Measurements from ENCODE around the gene CASP7. TPM values are rescaled to one million over a fixed set of nuclear protein-coding genes. Genes with fewer than 3 reads are reported as not detected.

The CASP7 gene
- total and polyA plus RNA-seq, 10 of the 15 experiments (the other 5 are each of a cell fraction or from before 2014, with no cell fraction given) = 23.7 to 34.4 (median 28.7) TPM

GRCh38 chr10:113651021-113651420 lies 28.7 kb upstream of the CASP7 start:
- ATAC-seq (no peak), FAIRE-seq (no peak), DNase-seq (ENCODE audit: low read depth, low spot score) (no peak)
- Histone ChIP-seq H3K4me1 (ENCODE audit: control insufficient read depth, insufficient read depth, low read length) (no peaks in the 10 kb centered on the region), H3K27ac (ENCODE audit: control insufficient read depth, insufficient read depth) (no peak overlapping the region), H3K79me2 (ENCODE audit: control insufficient read depth, insufficient read depth, low read length) (no peaks in the 10 kb centered on the region), H3K27me3 (replicated peaks in 1 of 2; ENCODE audit: control insufficient read depth in 2 of 2, insufficient read depth in 2 of 2, low read length in 1 of 2) (no peaks in the 10 kb centered on the region; a peak in 1 of 4 replicates), H3K4me3 (no peak overlapping the region), H4K20me1 (ENCODE audit: control insufficient read depth, insufficient read depth) (no peaks in the 10 kb centered on the region), H3K36me3 (ENCODE audit: control insufficient read depth in 2 of 2, insufficient read depth in 2 of 2, low read length in 1 of 2) (no peaks in the 10 kb centered on the region), H2AFZ (ENCODE audit: control insufficient read depth, low read depth, low read length) (no peak overlapping the region), H3K9me3 (replicated peaks; ENCODE audit: control insufficient read depth, insufficient read depth, low read length) (no peaks in the 10 kb centered on the region), H3K9ac (ENCODE audit: control insufficient read depth, insufficient read depth, low read length) (no peak overlapping the region), H3K4me2 (ENCODE audit: control insufficient read depth, insufficient read depth) (no peak overlapping the region)
- ChIA-PET SMC1A (ENCODE audit: uncharacterized antibody, unreplicated experiment) (no interaction called here), CTCF (no interaction called here), RAD21 (ENCODE audit: unreplicated experiment) (no interaction called here), POLR2A (no interaction called here)
- in situ Hi-C loops (cut with MboI) (no loop called here), intact Hi-C loops (cut with micrococcal nuclease; ENCODE audit: unreplicated experiment) (no loop called here)
- TF ChIP-seq NBN (IDR thresholded peaks at IDR 0.05) (no peak), E2F8 (IDR thresholded peaks at IDR 0.05; ENCODE audit: low read depth, partially characterized antibody) (no peak), RBBP5 (conservative IDR thresholded peaks at IDR 0.05) (no peak), BACH1 (IDR thresholded peaks at IDR 0.05; ENCODE audit: borderline replicate concordance) (no peak)
- no TSS peak for BruUV-seq (replicated peaks)
- 40% methylated on average over 2 of the region's 2 CpGs for WGBS (ENCODE audit: insufficient coverage, insufficient replicate concordance, low lambda C conversion rate, missing lambda C conversion rate)

GRCh38 chr10:113651898-113652297 lies 27.8 kb upstream of the CASP7 start:
- ATAC-seq (no peak), DNase-seq (ENCODE audit: low read depth, low spot score) (no peak), FAIRE-seq (no peak)
- POLR2A ChIA-PET = no interaction called here
- Histone ChIP-seq H3K9ac (ENCODE audit: control insufficient read depth, insufficient read depth, low read length) (no peak overlapping the region), H3K27me3 (replicated peaks in 1 of 2; ENCODE audit: control insufficient read depth in 2 of 2, insufficient read depth in 2 of 2, low read length in 1 of 2) (no peaks in the 10 kb centered on the region; a peak in 1 of 4 replicates), H2AFZ (ENCODE audit: control insufficient read depth, low read depth, low read length) (no peak overlapping the region), H4K20me1 (ENCODE audit: control insufficient read depth, insufficient read depth) (no peaks in the 10 kb centered on the region), H3K27ac (ENCODE audit: control insufficient read depth, insufficient read depth) (no peak overlapping the region), H3K4me3 (no peak overlapping the region), H3K79me2 (ENCODE audit: control insufficient read depth, insufficient read depth, low read length) (no peaks in the 10 kb centered on the region), H3K36me3 (ENCODE audit: control insufficient read depth in 2 of 2, insufficient read depth in 2 of 2, low read length in 1 of 2) (no peaks in the 10 kb centered on the region), H3K4me1 (ENCODE audit: control insufficient read depth, insufficient read depth, low read length) (no peaks in the 10 kb centered on the region), H3K9me3 (replicated peaks; ENCODE audit: control insufficient read depth, insufficient read depth, low read length) (no peaks in the 10 kb centered on the region), H3K4me2 (ENCODE audit: control insufficient read depth, insufficient read depth) (no peak overlapping the region)
- intact Hi-C loops (cut with micrococcal nuclease; ENCODE audit: unreplicated experiment) (no loop called here), in situ Hi-C loops (cut with MboI) (no loop called here)
- CTCF ChIA-PET = no interaction called here
- no peak for TF ChIP-seq TCF7 (IDR thresholded peaks at IDR 0.05; ENCODE audit: borderline replicate concordance)
- TF ChIP-seq NBN (IDR thresholded peaks at IDR 0.05) = no peak
- TF ChIP-seq ZZZ3 (IDR thresholded peaks at IDR 0.05; ENCODE audit: control insufficient read depth, insufficient read length, low read depth) = no peak
- TF ChIP-seq CBFB (IDR thresholded peaks at IDR 0.05; ENCODE audit: low read depth) = no peak
- no peak for TF ChIP-seq KLF5 (IDR thresholded peaks at IDR 0.05; ENCODE audit: partially characterized antibody)
- TF ChIP-seq SMARCA5 (IDR thresholded peaks at IDR 0.05) = no peak
- TF ChIP-seq SKIL (IDR thresholded peaks at IDR 0.05; ENCODE audit: low read depth, poor library complexity, severe bottlenecking) = no peak
- no peak for TF ChIP-seq NR2C1 (IDR thresholded peaks at IDR 0.05)
- no peak for TF ChIP-seq RCOR1 (conservative IDR thresholded peaks at IDR 0.05; ENCODE audit: low read depth, low read length)
- RAD21 ChIA-PET (ENCODE audit: unreplicated experiment) = no interaction called here
- no TSS peak for BruUV-seq (replicated peaks)
- SMC1A ChIA-PET (ENCODE audit: uncharacterized antibody, unreplicated experiment) = no interaction called here
- 5% methylated on average over 1 of the region's 1 CpG for WGBS (ENCODE audit: insufficient coverage, insufficient replicate concordance, low lambda C conversion rate, missing lambda C conversion rate)
